ENCODE measurements around the gene EGR2.

Gene EGR2

DNA sequence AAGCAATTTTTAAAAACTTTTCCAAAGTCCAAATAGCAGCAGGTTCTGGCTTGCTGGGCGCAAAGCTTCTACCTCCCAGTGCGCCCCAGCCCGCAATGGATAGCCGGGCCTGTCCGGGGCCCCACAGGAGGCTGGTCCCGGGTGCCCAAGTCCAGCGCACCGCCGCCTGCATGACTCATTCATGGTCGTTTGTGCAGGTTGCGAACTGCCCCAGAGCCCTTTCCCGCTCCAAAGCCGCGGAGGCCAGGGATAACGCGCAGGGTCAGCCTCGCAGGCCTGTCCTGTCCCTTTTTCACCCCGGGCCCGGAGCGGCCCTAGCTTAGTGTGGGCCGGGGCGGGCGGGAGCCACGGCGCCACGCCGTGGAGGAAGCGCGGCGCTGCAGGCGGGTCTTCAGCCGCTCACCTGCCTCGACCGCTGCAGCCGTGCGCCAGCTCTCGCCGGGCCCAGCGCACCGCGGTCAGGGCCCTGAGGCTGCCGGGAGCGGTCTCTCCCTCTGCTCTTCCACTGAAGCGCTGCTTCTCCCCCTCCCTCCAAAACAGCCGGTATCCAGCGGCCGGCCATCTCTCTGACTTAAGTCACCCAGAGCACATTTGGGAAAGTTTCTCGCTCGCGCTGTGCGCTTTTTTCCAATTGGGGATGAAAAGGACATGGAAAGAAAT is 1.7 kb upstream of the EGR2 start:
- DNase-seq = peak; percentile 41

DNA sequence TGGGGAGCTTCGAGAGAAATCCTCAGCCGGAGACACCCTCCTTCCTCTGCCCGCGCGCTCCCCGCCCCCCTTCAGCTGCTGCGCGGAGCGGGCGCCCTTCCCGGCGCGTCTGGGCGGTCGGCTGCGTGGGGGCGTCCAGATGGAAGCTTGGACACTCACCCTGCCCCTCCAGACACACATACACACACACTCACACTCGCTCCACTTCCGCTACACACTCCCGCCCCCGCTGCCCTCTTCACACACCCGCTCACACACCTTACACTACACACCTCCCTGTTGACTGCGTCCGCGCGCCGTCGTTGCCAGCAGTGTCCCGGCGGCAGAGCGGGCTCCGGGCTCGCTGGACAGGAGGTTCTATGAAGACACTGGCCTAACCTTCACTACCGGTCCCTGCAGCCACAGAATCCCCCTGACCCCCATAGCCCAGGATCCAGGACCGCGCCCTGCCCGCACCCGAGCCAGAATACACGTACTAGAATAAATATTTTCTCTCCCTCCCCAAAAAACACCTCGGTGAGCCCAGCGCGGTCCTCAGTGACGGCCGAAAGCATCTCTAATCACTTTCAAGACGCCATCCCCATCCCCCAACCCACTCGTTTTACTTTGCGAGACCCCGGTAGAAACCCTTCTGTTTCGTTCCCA is 1.1 kb upstream of the EGR2 start:
- DNase-seq = peak; percentile 36

DNA sequence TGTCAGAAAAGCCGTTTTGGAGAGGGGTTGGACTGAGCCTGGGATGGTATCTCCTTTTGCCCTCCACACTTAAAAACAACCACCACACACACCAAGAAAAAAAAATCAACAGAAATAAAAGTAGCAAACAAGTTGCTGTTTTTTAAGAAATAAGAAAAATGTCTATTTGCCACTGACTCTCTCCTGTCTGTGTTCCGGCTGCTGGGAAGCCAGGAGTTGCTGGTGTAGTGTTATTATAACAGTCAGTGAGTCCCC is 163 bp downstream of the EGR2 start:
- DNase-seq = no peak

DNA sequence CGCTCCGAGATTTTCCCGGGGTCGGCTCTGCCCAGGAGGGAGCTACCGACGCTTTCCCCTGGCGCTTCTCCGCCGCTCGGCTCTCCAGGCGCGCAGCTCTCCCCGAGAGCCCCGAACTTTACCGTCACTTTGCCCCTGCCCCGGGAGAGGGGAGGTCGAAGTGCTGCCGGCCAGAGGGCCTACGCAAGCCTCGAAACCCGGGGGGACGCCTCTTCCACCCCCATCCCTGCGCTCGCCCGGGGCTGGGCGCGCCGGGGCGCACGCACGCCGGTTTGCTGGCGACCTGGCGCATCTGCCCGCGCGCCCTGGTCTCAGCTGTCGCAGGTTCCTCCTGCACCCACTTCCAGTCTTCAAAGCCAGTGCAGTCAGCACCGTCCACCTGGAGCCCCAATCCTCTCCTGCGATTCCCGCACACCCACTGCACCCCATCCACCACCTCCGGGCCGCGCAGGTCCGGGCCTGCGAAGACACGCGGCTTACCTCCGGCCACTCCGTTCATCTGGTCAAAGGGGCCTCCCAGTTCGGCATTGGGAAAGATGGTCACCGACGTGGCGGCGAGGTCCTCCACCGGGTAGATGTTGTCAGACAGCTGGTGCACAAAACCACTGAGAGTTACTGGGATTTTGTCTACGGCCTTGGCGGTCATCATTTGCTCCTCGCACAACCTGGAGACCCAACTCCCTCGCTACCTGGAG is 638 bp downstream of the EGR2 start:
- no peak for DNase-seq

DNA sequence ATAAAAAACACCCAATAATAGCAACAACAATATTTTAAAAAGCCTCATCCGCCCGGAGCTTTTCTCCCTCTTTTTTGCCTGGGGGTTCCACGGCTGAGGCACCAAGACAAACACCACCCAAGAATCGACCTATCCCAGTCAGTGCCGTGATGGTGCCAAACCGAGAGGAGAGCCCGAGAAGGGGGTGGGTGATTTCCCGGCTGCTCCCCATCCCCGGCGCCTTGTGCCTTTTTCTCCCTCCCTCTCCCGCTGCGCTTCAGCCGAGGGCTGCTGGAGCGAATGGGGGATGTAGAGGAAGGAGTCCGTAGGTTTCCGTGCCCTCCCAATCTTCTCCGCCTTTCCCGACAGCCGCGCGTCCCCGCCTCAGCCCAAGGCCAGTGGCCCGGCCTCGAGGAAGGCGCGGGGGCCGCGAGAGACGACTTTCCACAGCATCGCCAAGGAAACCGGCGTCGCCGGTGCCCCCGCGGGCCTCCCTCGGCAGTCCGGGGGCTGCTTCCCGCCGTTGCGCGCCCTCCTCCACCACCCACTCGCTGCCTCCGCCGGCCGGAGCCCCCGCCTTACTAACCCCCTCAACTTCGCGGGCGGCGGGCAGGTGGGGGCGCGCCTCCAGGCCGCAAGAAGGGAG is 1.3 kb downstream of the EGR2 start:
- DNase-seq = no peak

DNA sequence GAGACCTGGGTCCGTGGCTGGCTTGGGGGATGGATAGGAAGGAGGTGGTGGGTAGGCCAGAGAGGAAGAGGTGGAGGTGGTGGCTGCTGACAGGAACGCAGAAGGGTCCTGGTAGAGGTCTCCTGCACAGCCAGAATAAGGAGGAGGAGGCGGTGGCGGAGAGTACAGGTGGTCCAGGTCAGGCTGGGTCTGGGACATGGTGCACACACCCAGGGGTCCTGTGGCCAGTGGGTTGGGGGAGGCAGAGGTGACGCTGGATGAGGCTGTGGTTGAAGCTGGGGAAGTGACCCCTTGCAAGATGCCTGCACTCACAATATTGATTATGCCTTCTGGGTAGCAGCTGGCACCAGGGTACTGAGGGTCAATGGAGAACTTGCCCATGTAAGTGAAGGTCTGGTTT is 2.2 kb downstream of the EGR2 start:
- no peak for DNase-seq

DNA sequence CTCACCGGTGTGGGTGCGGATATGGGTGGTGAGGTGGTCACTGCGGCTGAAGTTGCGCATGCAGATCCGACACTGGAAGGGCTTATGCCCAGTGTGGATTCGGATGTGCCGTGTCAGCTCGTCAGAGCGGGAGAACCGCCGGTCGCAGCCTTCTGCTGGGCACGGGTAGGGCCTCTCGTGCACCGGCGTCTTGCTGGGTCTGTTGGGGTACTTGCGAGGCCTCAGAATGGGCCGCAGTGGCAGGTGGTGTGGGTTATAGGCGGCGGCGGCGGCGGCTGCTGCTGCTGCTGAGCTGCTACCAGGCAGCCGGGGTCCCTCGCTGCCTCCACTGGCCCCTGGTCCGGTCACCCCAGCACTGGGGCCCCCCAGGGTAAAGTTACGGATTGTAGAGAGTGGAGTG is 2.7 kb downstream of the EGR2 start:
- DNase-seq = no peak

DNA sequence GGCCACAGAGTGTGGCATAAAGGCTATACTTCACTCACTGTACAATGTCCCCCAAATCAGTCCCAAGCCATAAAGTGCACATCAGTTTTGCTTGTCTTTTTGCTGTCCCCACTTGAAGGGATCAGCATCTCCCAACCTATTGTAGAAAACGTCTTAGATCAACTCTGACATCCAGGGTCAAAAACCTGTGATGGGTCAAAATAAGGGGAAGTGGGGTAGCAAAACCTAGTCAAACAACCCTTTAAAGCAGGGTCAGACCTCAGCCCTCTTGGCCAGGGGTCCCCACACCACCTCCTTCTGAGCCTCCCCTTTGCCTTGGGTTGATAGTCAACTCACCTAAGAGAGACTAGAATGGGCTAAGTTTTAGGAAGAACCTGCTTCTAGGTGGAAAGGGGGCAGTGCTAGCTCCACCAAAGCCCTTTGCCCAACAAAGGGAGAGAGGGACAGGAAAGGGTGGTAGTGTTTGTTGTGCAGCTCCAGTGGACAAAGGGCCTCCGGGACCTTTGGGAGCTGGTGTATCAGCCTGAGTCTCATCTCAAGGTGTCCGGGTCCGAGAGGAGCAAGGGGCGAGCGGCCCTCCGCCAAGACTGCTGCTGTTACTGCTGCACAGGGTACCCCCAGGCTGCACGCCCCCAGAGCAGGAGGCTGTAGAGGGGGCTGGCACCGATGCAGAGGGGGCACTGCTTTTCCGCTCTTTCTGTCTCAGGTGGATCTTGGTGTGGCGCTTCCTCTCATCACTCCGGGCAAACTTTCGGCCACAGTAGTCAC is 3.3 kb downstream of the EGR2 start:
- no peak for DNase-seq

DNA sequence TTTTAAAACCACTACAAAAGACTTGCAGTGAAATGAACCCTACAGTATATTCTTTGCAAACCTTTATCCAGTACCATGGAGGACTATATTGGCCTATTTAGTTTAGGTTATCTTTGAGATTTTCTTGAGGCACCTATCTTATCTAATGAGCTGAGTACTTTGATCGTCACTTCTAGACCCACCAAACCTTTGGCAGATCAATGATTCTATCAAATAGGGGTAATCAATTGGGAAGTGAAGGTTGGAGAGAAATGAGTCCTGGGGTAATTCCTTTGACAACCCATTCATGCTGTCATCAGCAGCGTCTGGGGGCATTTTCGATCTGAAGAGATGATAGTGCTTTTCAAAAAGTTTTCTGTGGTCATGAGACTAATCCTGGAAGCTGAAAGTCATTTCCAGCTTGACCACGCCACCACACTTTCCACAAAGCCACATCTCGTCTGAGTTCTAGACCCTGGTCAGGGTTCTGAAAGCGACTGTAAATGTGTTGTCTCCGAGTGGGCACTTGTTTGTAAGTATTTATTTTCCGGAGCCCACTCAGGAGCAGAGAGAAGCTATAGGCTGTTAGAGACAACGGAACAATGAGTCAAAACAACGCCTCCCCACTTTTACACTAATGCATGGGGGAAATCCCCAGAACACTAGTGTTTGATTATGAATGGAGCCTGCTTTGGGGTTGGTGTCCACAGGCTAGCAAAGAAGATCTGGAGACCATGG is 4.8 kb downstream of the EGR2 start:
- DNase-seq = no peak

DNA sequence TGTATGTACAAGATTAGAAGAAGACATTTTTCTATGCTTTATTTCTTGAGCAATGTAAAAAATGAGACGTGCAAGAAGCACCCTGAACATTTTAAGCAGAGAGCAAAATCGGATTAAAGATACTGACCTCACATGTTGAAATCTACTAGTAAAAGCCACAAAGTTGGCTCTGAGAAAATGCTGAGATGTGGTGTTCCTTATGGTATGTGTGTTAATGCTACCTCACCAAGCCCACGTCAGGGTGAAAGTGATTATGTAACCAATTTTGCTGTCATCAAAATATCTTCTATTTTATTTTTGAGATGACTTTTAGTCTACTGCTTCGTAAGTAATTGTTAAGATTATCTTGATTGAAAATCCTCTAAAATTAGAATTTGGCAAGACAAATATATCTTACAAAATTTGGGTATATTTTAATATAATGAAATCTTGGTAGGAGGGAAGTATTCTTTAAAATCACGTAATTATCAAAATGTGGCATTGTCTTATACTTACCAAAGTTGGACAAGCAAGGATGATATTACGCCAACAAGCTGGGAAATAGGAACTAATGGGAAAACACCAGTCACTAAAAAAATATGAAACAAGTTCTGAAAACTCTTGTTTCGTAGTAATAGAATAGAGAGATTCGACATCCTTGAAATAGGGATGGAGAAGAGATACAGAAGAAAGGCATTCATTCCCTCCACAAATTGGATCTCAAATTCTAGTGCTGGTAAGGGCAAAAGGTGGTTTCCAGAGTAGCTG is 5.8 kb downstream of the EGR2 start:
- no peak for DNase-seq

DNA sequence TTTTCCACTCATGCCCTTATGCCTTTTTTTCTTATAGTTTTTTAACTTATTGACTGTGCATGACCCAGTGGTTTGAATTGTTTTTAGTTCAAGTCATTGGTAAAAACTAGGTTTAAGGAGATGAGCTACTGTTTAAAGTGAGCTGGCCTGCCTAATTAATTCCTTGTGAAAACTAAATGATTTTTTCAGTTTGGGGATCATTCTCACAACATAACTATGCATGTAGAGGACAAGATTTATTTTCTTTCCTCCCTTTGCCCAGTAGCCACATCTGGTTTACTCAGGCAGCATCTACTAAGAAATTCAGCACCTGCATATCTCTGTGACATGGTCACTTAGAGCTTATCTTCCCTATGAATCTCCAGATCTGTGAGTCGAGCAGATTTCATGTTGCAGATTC is 9.9 kb downstream of the EGR2 start:
- DNase-seq = no peak

DNA sequence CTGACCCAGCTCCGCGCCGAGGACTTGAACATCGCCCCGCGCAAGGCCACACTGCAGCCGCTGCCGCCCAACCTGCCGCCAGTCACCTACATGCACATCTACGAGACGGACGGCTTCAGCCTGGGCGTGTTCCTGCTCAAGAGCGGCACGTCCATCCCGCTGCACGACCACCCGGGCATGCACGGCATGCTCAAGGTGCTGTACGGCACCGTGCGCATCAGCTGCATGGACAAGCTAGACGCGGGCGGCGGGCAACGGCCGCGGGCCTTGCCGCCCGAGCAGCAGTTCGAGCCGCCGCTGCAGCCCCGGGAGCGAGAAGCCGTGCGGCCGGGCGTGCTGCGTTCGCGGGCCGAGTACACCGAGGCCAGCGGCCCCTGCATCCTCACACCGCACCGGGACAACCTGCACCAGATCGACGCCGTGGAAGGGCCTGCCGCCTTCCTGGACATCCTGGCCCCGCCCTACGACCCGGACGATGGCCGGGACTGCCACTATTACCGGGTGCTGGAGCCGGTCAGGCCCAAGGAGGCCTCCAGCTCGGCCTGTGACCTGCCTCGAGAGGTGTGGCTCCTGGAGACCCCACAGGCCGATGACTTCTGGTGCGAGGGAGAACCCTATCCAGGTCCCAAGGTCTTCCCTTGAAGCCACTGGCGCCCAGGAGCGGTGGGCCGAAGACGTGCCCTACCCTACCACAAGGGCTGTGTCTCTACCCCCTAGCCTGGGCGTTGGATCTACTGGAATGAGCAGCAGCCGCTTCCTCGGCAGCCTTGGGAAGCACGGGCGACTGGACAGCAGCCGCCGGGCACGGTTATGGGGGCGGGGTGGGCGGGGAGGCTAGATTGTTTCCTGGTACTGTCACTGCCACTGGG is 10.7 kb downstream of the EGR2 start:
- no peak for DNase-seq

DNA sequence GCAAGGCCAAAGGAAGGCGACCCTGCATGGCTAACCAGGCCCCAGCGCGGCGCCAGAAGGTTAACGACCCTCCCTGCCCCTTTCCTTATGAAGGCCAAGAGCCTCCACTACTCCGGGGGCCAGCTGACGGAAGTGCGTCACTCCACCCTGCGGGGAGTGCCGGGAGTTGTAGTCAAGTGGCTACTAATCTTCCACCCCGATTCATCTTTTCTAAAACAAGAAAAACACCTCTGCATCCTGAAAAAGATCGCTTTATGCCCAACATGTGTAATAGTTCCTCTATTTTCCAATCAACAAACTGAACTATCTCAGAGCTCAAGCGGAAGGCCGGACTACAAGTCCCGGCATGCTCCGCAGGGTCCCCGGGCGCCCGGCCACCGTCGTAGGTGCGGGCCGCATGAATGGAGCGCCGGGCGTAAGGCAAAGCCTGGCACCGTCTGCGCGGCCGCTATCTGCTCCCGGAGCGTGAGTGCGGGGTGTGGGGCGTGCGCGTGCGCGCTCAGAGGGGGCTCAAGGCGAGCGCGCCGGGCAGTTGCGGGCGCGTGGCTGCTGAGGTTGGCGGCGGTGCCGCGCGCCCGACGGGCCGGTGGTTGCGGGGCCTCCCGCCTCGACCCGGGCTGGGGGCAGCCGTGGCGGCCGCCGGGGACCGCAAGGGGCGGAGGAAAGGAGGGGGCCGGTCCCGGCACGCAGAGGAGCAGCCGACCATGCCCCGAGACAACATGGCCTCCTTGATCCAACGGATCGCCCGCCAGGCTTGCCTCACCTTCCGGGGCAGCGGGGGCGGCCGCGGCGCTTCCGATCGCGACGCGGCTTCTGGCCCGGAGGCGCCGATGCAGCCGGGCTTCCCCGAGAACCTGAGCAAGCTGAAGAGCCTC is 11.6 kb downstream of the EGR2 start, which contains the start of gene ADO:
ADO (plus strand) TSS at position 365 of the 875 bp plus-strand sequence; CDS start at position 705, 340 bp downstream.
- peak; percentile 69 for DNase-seq

DNA sequence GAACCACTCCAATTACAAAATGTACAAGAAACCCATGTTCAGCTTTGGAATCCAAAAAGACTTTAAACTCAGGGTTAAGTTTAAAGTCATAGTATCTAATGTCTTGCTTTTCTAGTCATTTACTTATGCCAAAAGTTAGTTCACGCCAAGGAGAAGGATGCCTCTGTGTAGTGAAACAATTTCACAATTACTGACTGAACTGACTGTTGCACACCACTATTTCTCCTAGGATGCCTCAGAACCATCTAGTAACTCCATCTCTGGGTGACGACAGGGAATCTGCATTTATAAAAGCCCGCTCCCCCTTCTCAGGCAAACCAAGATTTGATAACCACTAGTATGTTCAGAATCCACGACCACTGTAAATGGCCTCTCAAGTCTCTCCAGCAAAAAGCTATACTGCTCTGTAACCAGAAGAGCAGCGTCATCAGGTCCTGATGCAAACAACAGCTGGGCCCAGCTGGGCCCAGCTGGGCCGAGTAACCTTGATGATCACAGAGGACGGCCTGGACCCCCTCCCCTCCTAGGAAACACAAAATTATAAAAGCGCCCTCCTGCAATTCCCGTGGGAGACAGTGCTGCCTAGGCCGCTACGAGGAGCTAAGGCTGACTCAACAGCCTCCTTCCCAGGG is 12.3 kb downstream of the EGR2 start:
- no peak for DNase-seq

DNA sequence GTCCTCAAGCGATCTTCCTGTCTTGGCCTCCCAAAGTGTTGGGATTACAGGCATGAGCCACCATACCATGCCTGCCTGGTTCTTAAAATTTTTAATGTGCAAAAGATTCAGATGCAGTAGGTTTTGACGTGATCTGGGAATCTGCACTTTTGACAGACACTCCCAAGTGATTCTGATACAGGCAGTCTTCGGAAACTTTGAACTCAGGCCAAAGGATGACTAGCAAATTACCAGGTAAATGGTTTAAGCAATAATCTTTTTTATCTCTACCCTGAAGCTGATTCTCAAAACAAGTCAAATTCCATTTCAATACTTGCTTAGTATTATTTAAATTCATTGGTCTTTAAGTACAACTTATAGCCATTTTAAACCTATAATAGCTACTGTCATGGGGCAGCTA is 14.3 kb downstream of the EGR2 start:
- DNase-seq = no peak

DNA sequence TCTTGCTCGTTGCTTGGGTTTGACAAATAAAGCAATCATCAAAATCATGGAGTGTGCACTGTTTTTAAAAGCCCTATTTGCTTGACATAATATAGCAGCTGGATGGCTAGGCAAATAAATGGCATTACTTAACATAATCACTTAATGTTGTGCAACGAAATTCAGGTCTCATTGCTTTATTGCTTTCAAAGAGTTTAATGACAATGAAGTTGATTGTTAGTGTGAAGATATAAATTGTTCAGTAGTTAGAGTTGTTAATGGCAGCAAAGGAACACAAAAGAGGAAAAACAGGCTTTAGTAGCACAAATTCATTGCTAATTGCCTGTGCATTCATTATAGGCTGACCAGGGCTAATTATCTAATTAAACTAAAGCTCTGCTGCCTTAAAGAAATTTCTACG is 19.3 kb downstream of the EGR2 start:
- no peak for DNase-seq

DNA sequence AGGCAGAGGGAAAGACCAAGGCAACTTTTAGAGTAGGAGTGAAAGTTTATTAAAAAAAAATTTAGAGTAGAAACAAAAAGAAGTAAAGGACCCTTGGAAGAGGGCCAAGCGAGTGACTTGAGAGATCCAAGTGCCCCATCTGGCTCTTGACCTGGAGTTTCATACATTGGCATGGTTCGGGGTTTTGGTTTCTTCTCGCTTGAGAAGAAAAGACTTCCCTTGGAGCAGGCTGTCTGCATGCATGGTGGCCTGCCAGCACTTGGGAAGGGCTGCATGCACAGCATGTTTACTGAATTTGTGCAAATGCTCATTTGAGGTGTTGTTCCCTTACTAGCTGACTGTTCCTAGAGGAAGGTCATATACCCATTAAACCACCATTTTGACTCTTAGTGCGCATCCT is 20.4 kb downstream of the EGR2 start:
- no peak for DNase-seq

DNA sequence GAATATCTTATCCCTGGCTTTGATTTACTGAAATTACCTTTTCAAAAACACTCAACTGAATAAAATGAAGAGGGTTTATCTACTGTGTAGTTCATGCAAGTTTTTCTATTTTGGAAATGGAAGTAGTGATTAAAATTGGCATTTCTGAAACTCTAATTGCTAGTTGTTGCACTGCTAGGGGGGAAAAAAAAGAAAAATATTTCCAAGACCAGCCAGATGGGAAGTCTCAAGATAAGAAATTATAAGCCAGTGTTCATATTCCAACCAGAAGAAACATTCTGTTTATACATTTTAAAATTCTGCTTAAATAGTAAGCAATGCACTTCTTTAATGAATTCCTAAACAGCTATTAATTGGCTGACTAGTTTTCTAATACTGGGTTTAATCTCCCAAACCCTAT is 21.1 kb downstream of the EGR2 start:
- no peak for DNase-seq

DNA sequence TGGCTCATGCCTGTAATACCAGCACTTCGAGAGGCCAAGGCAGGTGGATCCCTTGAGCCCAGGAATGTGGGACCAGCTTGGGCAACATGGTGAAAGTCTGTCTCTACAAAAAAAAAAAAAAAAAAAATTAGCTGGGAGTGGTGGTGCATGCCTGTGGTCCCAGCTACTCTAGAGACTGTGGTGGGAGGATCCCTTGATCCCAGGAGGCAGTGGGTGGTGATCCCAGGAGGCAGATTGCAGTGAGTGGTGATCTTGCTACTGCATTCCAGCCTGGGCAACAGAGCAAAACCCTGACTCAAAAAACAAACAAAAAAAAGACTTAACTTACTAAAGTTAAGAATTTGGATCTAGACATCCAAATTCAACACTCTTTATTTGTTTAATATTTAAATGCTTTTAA is 21.9 kb downstream of the EGR2 start:
- DNase-seq = no peak
